AG04450 (cell line): ENCODE measurements around the gene DOCK6. TPM values are rescaled to one million over a fixed set of nuclear protein-coding genes. Genes with fewer than 3 reads are reported as not detected.

Experiments
- CTCF ChIA-PET: fragments of 300-600, 350-600 bp; formaldehyde crosslinking; extraction: SDS; loops from one replicate; lab custom pipeline; 2022; ENCODE audit warnings: antibody characterized with exemption, inconsistent platforms; lab: Charles Lee
- POLR2A ChIA-PET: fragments of 350-600 bp; formaldehyde crosslinking; extraction: SDS; loops from one replicate; lab custom pipeline; 2021; ENCODE audit warnings: antibody characterized with exemption, inconsistent platforms; lab: Yijun Ruan, JAX
- DNase-seq: peaks from one replicate; pipeline ENCODE4 v3.0.0-alpha.2; 2011; ENCODE audit warnings: low read depth, low spot score
- H3K27ac ChIP-seq: one replicate; pipeline ENCODE4 v1.5.1; 2012; ENCODE audit warnings: low read depth, low read length, control low read depth
- H3K27me3 ChIP-seq: one replicate; pipeline ENCODE4 v1.6.0; 2012; ENCODE audit warnings: low read length; ENCODE audit not compliant: control insufficient read depth, insufficient read depth
- H3K4me3 ChIP-seq: 2 replicates; pipeline ENCODE4 v1.5.1; 2011; ENCODE audit warnings: mild to moderate bottlenecking, low read depth, low read length, control low read depth
- H3K9me3 ChIP-seq: 2 replicates; pipeline ENCODE4 v1.5.1; 2012; ENCODE audit warnings: low read length; ENCODE audit not compliant: control insufficient read depth, insufficient read depth
- polyA plus RNA-seq: library from polyadenylated mRNA; depleted of rRNA; stranded (reverse); fragments of >200 nt; gene quantifications from 2 replicates; pipeline ENCODE4 v1.2.3, GENCODE V29; 2011; rRNA removed
- TF ChIP-seq, protein P1 (sequence below): IDR thresholded peaks from 2 replicates; pipeline ENCODE4 v1.5.1; 2011; ENCODE audit warnings: low read depth, low read length, control low read depth, inconsistent platforms

Gene DOCK6
- polyA plus RNA-seq, 1 experiment, result 8.9 TPM

DNA sequence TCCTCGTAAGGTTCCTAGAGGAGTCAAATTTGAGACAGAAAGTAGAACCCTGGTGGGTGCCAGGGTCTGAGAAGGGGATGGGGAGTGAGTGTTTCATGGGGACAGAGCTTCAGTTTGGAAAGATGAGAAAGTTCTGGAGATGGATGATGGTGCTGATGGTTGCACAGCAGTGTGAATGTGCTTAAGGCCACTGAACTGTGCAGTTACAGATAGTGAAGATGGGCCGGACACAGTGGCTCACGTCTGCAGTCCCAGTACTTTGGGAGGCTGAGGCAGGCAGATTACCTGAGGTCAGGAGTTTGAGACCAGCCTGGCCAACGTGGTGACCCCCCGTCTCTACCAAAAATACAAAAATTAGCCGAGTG lies 107.7 kb downstream of the DOCK6 start:
- Histone ChIP-seq H3K9me3 (no peaks in the 10 kb centered on the region), H3K27ac (no peak overlapping the region), H3K4me3 (peak overlapping the region; percentile 92), H3K27me3 (no peaks in the 10 kb centered on the region)
- no peak for DNase-seq
- POLR2A ChIA-PET, result interaction anchor here (0.6 kb wide), 1 partner anchor 8 kb away, joined by 5 read pairs; no protein-coding TSS in a partner anchor
- TF ChIP-seq, protein P1, sequence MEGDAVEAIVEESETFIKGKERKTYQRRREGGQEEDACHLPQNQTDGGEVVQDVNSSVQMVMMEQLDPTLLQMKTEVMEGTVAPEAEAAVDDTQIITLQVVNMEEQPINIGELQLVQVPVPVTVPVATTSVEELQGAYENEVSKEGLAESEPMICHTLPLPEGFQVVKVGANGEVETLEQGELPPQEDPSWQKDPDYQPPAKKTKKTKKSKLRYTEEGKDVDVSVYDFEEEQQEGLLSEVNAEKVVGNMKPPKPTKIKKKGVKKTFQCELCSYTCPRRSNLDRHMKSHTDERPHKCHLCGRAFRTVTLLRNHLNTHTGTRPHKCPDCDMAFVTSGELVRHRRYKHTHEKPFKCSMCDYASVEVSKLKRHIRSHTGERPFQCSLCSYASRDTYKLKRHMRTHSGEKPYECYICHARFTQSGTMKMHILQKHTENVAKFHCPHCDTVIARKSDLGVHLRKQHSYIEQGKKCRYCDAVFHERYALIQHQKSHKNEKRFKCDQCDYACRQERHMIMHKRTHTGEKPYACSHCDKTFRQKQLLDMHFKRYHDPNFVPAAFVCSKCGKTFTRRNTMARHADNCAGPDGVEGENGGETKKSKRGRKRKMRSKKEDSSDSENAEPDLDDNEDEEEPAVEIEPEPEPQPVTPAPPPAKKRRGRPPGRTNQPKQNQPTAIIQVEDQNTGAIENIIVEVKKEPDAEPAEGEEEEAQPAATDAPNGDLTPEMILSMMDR, result no peak
- CTCF ChIA-PET, result interaction anchor here (1.0 kb wide), 1 partner anchor 51 kb away, joined by 3 read pairs; no protein-coding TSS in a partner anchor

DNA sequence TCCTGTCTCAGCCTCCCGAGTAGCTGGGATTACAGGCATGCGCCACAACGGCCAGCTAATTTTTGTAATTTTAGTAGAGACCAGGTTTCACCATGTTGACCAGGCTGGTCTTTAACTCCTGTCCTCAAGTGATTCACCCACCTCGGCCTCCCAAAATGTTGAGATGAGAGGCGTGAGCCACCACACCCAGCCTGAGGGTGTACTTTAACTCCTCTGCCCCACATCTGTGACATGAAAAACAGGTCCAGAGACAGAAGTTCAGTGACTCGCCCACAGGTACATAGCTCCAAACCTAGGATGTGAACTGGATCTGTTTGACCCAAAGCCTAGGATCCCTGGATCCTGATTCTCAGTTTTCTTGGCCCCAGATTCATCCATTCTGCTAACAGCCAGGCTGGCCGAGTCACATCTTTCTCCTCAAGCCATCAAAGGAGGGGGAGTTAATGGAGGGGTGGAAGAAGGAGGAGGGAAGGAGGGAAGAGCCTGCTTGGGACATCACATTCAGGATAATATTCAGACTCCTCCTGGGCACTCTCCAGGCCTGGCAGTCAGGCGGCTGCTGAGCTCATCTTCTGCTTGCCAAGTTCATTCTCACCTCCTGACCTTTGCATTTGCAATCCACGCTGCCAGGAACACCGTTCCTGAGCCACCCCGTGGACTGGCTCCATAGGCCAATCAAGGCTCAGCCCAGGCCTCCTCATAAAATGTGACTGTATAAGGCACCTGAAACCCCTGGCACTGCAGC lies 109.8 kb downstream of the DOCK6 start:
- CTCF ChIA-PET, result interaction anchor here (0.6 kb wide), 1 partner anchor 30 kb away, joined by 3 read pairs; no protein-coding TSS in a partner anchor

DNA sequence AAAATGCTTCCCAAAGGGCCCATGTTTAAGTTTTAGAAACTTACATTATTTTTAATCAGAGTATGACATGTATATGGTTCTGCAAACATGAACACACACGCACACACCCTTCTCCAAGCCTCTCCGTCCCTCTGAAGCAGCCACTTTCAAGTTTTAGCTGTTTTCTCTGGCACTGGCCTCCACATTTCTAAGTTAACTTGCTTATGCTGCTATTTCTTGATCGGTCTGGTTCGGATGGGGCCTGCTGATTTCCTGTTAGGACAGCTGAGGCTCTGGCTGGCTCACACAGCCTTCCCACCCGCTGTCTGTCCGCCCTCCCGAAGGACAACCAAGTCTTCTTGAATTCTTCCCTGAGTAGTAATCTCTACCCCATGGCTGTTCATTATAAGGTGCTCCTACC lies 111.1 kb downstream of the DOCK6 start:
- TF ChIP-seq, protein P1, result no peak
- CTCF ChIA-PET, result no interaction called here
- no peak for DNase-seq
- H3K27me3 ChIP-seq, result no peaks in the 10 kb centered on the region
- H3K4me3 ChIP-seq, result no peak overlapping the region
- no peaks in the 10 kb centered on the region for H3K9me3 ChIP-seq
- POLR2A ChIA-PET, result interaction anchor here (0.9 kb wide), 1 partner anchor 23 kb away, joined by 9 read pairs; no protein-coding TSS in a partner anchor
- H3K27ac ChIP-seq, result peak overlapping the region; percentile 39

More for the DNA sequence above, 109.8 kb downstream of the DOCK6 start:
- H3K4me3 ChIP-seq, result no peak overlapping the region
- no peak for DNase-seq
- H3K27ac ChIP-seq, result peak overlapping the region; percentile 68
- H3K27me3 ChIP-seq, result no peaks in the 10 kb centered on the region
- TF ChIP-seq, protein P1, result no peak
- POLR2A ChIA-PET, result interaction anchor here (0.5 to 1.5 kb wide), 3 partner anchors 9 to 1794 kb away, joined by 4 to 12 read pairs (median 5); partner anchors contain the start of gene ICAM5
- H3K9me3 ChIP-seq, result no peaks in the 10 kb centered on the region

Other genes with a start within 250 kb of the DOCK6 start
- 49.6 and 59.7 TPM in 2 replicates for gene LDLR, start 173.1 kb downstream of the DOCK6 start, polyA plus RNA-seq
- 6.0 and 7.4 TPM in 2 replicates for gene SPC24, start 106.7 kb downstream of the DOCK6 start, polyA plus RNA-seq
- gene KANK2, start 65.0 kb downstream of the DOCK6 start, polyA plus RNA-seq, result 83.2 and 147 TPM in 2 replicates
- gene ANGPTL8, start 22.9 kb downstream of the DOCK6 start, polyA plus RNA-seq, result not detected in 2 replicates
- gene TSPAN16, start 33.6 kb upstream of the DOCK6 start, polyA plus RNA-seq, result not detected in 2 replicates
- gene RAB3D, start 77.1 kb upstream of the DOCK6 start, polyA plus RNA-seq, result 15.6 and 17.0 TPM in 2 replicates
- gene TMEM205, start 83.7 kb upstream of the DOCK6 start, polyA plus RNA-seq, result 71.9 and 90.6 TPM in 2 replicates
- gene CCDC159, start 84.0 kb upstream of the DOCK6 start, polyA plus RNA-seq, result 12.1 and 14.6 TPM in 2 replicates
- gene PLPPR2, start 92.9 kb upstream of the DOCK6 start, polyA plus RNA-seq, result 13.8 and 18.5 TPM in 2 replicates
- 0.88 and 0.89 TPM in 2 replicates for gene SWSAP1, start 112.1 kb upstream of the DOCK6 start, polyA plus RNA-seq
- gene EPOR, start 121.8 kb upstream of the DOCK6 start, polyA plus RNA-seq, result 3.8 and 4.9 TPM in 2 replicates
- 0.11 and 0.16 TPM in 2 replicates for gene RGL3, start 156.8 kb upstream of the DOCK6 start, polyA plus RNA-seq
- gene ODAD3, start 172.6 kb upstream of the DOCK6 start, polyA plus RNA-seq, result 0.09 and 0.21 TPM in 2 replicates
- gene PRKCSH, start 173.1 kb upstream of the DOCK6 start, polyA plus RNA-seq, result 125 and 165 TPM in 2 replicates
- not detected in 2 replicates for gene ELAVL3, start 218.5 kb upstream of the DOCK6 start, polyA plus RNA-seq
- gene ZNF653, start 243.3 kb upstream of the DOCK6 start, polyA plus RNA-seq, result 1.7 and 2.1 TPM in 2 replicates